B cell (primary cell): ENCODE results near the gene SART3. TPM values are rescaled to one million over a fixed set of nuclear protein-coding genes. Genes with fewer than 3 reads are reported as not detected.

Experiments used
- ATAC-seq: fragments of 200-7000 bp; cut with Tn5 transposase; one replicate; pipeline ENCODE4 v1.10.0; 2021; ENCODE audit warnings: low read depth, mild to moderate bottlenecking, moderate number of reproducible peaks, moderate library complexity
- CTCF ChIA-PET: fragments of 350-600 bp; sonication (Branson Sonifier 250); formaldehyde crosslinking; loops from one replicate; lab custom pipeline; 2021; ENCODE audit warnings: antibody characterized with exemption, inconsistent platforms; lab: Charles Lee
- POLR2A ChIA-PET: fragments of 350-600 bp; sonication (Branson Sonifier 250); formaldehyde crosslinking; loops from one replicate; lab custom pipeline; 2021; ENCODE audit warnings: antibody characterized with exemption; lab: Charles Lee
- DNase-seq: peaks from one replicate; pipeline ENCODE4 v3.0.0; 2013
- H2AFZ ChIP-seq: 2 replicates; pipeline ENCODE4 v1.6.1; 2012; ENCODE audit warnings: mild to moderate bottlenecking, low read depth, low read length; ENCODE audit not compliant: insufficient read depth, poor library complexity, severe bottlenecking
- H3K27ac ChIP-seq, 2 donors: 1 replicate in 1 of 2; 2 replicates in 1 of 2; pipeline ENCODE4 v1.5.1; 2012 to 2013; ENCODE audit warnings: low read length in 2 of 2, mild to moderate bottlenecking in 2 of 2, moderate library complexity in 1 of 2
- H3K27me3 ChIP-seq, 4 experiments: fragments of 200-600 bp in 1 of 4; sonication (generic) in 1 of 4; replicated peaks in 1 of 4; 1 replicate in 2 of 4; 2 replicates in 2 of 4; pipeline versions ENCODE4 v1.6.1 to v1.7.0; 2013 to 2016; ENCODE audit warnings: low read length in 3 of 4, mild to moderate bottlenecking in 2 of 4, mixed read lengths in 1 of 4, moderate library complexity in 1 of 4; ENCODE audit not compliant: insufficient read depth in 4 of 4, control insufficient read depth in 3 of 4; ENCODE audit errors: control extremely low read depth in 1 of 4
- H3K36me3 ChIP-seq, 2 experiments: replicated peaks in 1 of 2; 1 replicate in 1 of 2; 2 replicates in 1 of 2; pipeline versions ENCODE4 v1.6.1 to v1.7.1; 2013; ENCODE audit warnings: low read length in 1 of 2; ENCODE audit not compliant: insufficient read depth in 2 of 2, control insufficient read depth in 1 of 2; ENCODE audit errors: control extremely low read depth in 1 of 2, extremely low read depth in 1 of 2
- H3K4me1 ChIP-seq, 2 donors: fragments of 200-600 bp in 1 of 2; sonication (generic) in 1 of 2; 1 replicate in 1 of 2; 2 replicates in 1 of 2; pipeline versions ENCODE4 v1.5.1 to v1.6.1; 2013 to 2017; ENCODE audit warnings: low read length in 2 of 2; ENCODE audit not compliant: control insufficient read depth in 2 of 2, insufficient read depth in 2 of 2
- H3K4me2 ChIP-seq: replicated peaks from 2 replicates; pipeline ENCODE3; 2012; ENCODE audit warnings: mild to moderate bottlenecking, low read depth, low read length; ENCODE audit not compliant: poor library complexity, severe bottlenecking
- H3K4me3 ChIP-seq, 5 experiments: fragments of 200-600 bp in 1 of 5; sonication (generic) in 1 of 5; 1 replicate in 3 of 5; 2 replicates in 2 of 5; pipeline versions ENCODE4 v1.5.1 to v1.7.0; 2011 to 2016; ENCODE audit warnings: low read length in 4 of 5, mild to moderate bottlenecking in 4 of 5, low read depth in 2 of 5, control low read depth in 1 of 5, moderate library complexity in 1 of 5; ENCODE audit not compliant: insufficient read depth in 1 of 5; ENCODE audit errors: control extremely low read depth in 1 of 5, extremely low read depth in 1 of 5
- H3K79me2 ChIP-seq: fragments of 200-600 bp; sonication (generic); one replicate; pipeline ENCODE4 v1.6.0; 2016; ENCODE audit warnings: low read length; ENCODE audit not compliant: control insufficient read depth, insufficient read depth
- H3K9ac ChIP-seq: fragments of 200-600 bp; sonication (generic); 2 replicates; pipeline ENCODE4 v1.6.1; 2017; ENCODE audit warnings: mild to moderate bottlenecking, low read length, moderate library complexity
- H3K9me3 ChIP-seq, 3 donors: one replicate each; pipeline versions ENCODE4 v1.6.1 to v1.7.1; 2013; ENCODE audit warnings: low read length in 2 of 3; ENCODE audit not compliant: control insufficient read depth in 2 of 3, insufficient read depth in 1 of 3; ENCODE audit errors: control extremely low read depth in 1 of 3
- H4K20me1 ChIP-seq: 2 replicates; pipeline ENCODE4 v1.6.0; 2012; ENCODE audit warnings: mild to moderate bottlenecking, low read length; ENCODE audit not compliant: insufficient read depth, control insufficient read depth, poor library complexity, severe bottlenecking
- H3K27ac Mint-ChIP-seq: one replicate; pipeline ENCODE4 v1.8.0; 2021; ENCODE audit warnings: mixed read lengths
- H3K27me3 Mint-ChIP-seq: one replicate; pipeline ENCODE4 v1.8.0; 2021; ENCODE audit warnings: mixed read lengths
- H3K4me1 Mint-ChIP-seq: one replicate; pipeline ENCODE4 v1.8.0; 2021; ENCODE audit warnings: mixed read lengths
- H3K4me3 Mint-ChIP-seq: one replicate; pipeline ENCODE4 v1.8.0; 2021; ENCODE audit warnings: mixed read lengths
- H3K9me3 Mint-ChIP-seq: one replicate; pipeline ENCODE4 v1.8.0; 2022; ENCODE audit warnings: mixed read lengths; ENCODE audit not compliant: insufficient read depth
- EZH2 ChIP-seq: IDR thresholded peaks from 2 replicates; pipeline ENCODE4 v1.6.1; 2012; ENCODE audit warnings: borderline replicate concordance, low read depth, mild to moderate bottlenecking, moderate library complexity, low read length; ENCODE audit not compliant: insufficient read depth, poor library complexity, severe bottlenecking
- WGBS: methylation state at CpG from one replicate; pipeline ENCODE4 v1.1.5; 2013; ENCODE audit warnings: missing lambda C conversion rate; ENCODE audit not compliant: insufficient coverage; 5-methylcytosine and 5-hydroxymethylcytosine counted together
- intact Hi-C: fragments of 100-400 bp; cut with micrococcal nuclease; formaldehyde crosslinking; loops from one replicate; pipeline ENCODE4 v1.10.0; 2022
- polyA plus RNA-seq: library from polyadenylated mRNA; depleted of rRNA; stranded (reverse); fragments of >200 nt; gene quantifications from 2 replicates; pipeline ENCODE4 v1.2.3, GENCODE V29; 2012
- total RNA-seq, 2 donors: library from RNA; stranded (reverse); fragments of 120-200 nt in 1 of 2; gene quantifications; 1 replicate in 1 of 2; 2 replicates in 1 of 2; pipeline versions ENCODE4 v1.2.3 to v1.2.4, GENCODE V29; 2013 to 2022
- TF ChIP-seq, protein P1 (sequence below): fragments of 200-600 bp; IDR thresholded peaks from one replicate; pipeline ENCODE4 v1.8.0; 2022; ENCODE audit warnings: antibody characterized with exemption, mild to moderate bottlenecking

The SART3 gene
- total and polyA plus RNA-seq, 2 donors (not counting 1 experiment from before 2014, with no cell fraction given), result 24.1 to 131 TPM

DNA sequence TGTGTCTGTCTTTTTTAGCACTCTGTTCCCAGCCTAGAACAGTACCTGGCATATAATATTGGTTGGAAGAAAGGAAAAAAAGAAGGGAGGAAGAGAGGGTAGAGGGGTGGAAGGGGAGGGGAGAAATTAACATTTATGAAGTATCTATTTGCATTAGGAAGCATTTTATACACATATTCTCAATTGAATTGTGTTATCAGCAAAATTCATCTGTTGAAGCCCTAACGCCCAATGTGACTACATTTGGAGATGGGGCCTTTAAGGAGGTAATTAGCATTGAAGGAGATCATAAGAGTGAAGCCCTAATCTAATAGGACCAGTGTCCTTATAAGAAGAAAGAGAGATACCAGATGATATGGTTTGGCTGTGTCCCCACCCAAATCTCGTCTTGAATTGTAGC lies 76.1 kb downstream of the SART3 start:
- TF ChIP-seq, protein P1, sequence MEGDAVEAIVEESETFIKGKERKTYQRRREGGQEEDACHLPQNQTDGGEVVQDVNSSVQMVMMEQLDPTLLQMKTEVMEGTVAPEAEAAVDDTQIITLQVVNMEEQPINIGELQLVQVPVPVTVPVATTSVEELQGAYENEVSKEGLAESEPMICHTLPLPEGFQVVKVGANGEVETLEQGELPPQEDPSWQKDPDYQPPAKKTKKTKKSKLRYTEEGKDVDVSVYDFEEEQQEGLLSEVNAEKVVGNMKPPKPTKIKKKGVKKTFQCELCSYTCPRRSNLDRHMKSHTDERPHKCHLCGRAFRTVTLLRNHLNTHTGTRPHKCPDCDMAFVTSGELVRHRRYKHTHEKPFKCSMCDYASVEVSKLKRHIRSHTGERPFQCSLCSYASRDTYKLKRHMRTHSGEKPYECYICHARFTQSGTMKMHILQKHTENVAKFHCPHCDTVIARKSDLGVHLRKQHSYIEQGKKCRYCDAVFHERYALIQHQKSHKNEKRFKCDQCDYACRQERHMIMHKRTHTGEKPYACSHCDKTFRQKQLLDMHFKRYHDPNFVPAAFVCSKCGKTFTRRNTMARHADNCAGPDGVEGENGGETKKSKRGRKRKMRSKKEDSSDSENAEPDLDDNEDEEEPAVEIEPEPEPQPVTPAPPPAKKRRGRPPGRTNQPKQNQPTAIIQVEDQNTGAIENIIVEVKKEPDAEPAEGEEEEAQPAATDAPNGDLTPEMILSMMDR, result no peak
- TF ChIP-seq EZH2, result no peak

DNA sequence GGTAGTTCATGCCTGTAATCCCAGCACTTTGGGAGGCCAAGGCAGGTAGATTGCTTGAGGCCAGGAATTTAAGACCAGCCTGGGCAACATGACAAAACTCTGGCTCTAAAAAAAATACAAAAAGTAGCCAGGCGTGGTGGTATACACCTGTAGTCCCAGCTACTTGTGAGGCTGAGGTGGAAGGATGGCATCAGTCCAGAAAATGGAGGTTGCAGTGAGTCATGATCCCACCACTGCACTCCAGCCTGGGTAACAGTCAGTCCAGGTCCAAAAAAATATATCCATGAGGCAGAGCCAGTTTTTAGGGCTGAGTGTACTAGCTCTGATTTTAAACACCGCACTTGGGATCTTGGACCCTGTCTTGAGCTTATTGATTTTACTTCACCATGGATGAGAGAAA lies 76.5 kb downstream of the SART3 start:
- Histone ChIP-seq H3K9ac (no peak overlapping the region), H3K9me3 (peaks cover 0 to 4% (median 0%) of the 10 kb centered on the region in 3 donors), H3K27me3 (peaks cover 0 to 8% (median under 1%) of the 10 kb centered on the region in 4 experiments), H3K4me3 (no peak overlapping the region), H3K4me2 (no peak overlapping the region), H3K4me1 (no peaks in the 10 kb centered on the region), H3K27ac (no peak overlapping the region), H2AFZ (no peak overlapping the region), H3K79me2 (no peaks in the 10 kb centered on the region), H4K20me1 (no peaks in the 10 kb centered on the region), H3K36me3 (no peaks in the 10 kb centered on the region)
- Mint-ChIP-seq H3K9me3 (peaks cover 5% of the 10 kb centered on the region), H3K4me1 (no peaks in the 10 kb centered on the region), H3K27ac (no peak overlapping the region), H3K4me3 (no peak overlapping the region), H3K27me3 (peaks cover 71% of the 10 kb centered on the region)
- ChIA-PET POLR2A (no interaction called here), CTCF (no interaction called here)
- DNase-seq (no peak), ATAC-seq (no peak)
- 83% methylated on average over 2 of the region's 2 CpGs for WGBS
- no peak for TF ChIP-seq EZH2
- TF ChIP-seq, protein P1, result no peak
- intact Hi-C loops, result no loop called here

More for the DNA sequence above, 76.1 kb downstream of the SART3 start:
- Histone ChIP-seq H3K36me3 (no peaks in the 10 kb centered on the region), H2AFZ (no peak overlapping the region), H4K20me1 (no peaks in the 10 kb centered on the region), H3K4me1 (no peaks in the 10 kb centered on the region), H3K79me2 (no peaks in the 10 kb centered on the region), H3K27ac (no peak overlapping the region), H3K4me3 (no peak overlapping the region), H3K4me2 (no peak overlapping the region), H3K9me3 (peaks cover 0 to 4% (median 0%) of the 10 kb centered on the region in 3 donors), H3K27me3 (peaks cover 0 to 8% (median 0%) of the 10 kb centered on the region in 4 experiments), H3K9ac (no peak overlapping the region)
- Mint-ChIP-seq H3K4me1 (no peaks in the 10 kb centered on the region), H3K27me3 (peaks cover 70% of the 10 kb centered on the region), H3K4me3 (no peak overlapping the region), H3K27ac (no peak overlapping the region), H3K9me3 (peaks cover 5% of the 10 kb centered on the region)
- ATAC-seq, result no peak
- DNase-seq, result no peak
- intact Hi-C loops, result no loop called here
- WGBS, result 67% methylated on average over 1 of the region's 2 CpGs
- ChIA-PET POLR2A (no interaction called here), CTCF (no interaction called here)
